Measurements from ENCODE around the gene CSNK2A3.

The CSNK2A3 gene

DNA sequence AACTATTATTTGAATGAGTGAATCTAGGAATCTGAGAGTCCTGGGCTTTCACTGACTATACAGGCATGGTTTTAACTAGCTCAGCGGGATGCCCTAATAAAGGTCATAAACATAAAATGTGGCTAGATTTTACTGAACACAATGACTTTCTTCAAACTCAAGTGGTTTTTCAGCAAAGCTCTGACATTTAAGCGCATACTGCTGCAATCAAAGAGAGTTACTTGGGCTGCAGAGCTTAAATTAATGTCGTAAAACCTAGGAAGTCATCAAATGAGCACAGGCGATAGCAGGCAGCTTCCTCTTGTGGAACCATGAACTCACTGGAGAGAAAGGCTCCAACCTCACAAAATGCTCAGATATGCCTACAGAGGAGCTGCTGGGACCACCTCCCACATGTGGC is 6.7 kb downstream of the CSNK2A3 start:
- no peak overlapping the region for H3K9ac ChIP-seq (ENCODE audit: low read depth, low read length, poor library complexity, severe bottlenecking)
- peaks cover 10% of the 10 kb centered on the region for H3K27me3 ChIP-seq (ENCODE audit: insufficient read depth, low read length, poor library complexity, severe bottlenecking)
- no peaks in the 10 kb centered on the region for H3F3A ChIP-seq (ENCODE audit: low read depth)
- H3K9me2 ChIP-seq (replicated peaks; ENCODE audit: low read depth, low read length), result no peaks in the 10 kb centered on the region
- no peaks in the 10 kb centered on the region for H3K36me3 ChIP-seq (ENCODE audit: insufficient read depth, low read length)
- 0 out of 2 replicates have a peak, but pooled peaks have one; percentile 13 for TF ChIP-seq EZH2phosphoT487 (IDR thresholded peaks at IDR 0.05; ENCODE audit: borderline replicate concordance)
- TF ChIP-seq, protein P1, sequence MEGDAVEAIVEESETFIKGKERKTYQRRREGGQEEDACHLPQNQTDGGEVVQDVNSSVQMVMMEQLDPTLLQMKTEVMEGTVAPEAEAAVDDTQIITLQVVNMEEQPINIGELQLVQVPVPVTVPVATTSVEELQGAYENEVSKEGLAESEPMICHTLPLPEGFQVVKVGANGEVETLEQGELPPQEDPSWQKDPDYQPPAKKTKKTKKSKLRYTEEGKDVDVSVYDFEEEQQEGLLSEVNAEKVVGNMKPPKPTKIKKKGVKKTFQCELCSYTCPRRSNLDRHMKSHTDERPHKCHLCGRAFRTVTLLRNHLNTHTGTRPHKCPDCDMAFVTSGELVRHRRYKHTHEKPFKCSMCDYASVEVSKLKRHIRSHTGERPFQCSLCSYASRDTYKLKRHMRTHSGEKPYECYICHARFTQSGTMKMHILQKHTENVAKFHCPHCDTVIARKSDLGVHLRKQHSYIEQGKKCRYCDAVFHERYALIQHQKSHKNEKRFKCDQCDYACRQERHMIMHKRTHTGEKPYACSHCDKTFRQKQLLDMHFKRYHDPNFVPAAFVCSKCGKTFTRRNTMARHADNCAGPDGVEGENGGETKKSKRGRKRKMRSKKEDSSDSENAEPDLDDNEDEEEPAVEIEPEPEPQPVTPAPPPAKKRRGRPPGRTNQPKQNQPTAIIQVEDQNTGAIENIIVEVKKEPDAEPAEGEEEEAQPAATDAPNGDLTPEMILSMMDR (conservative IDR thresholded peaks at IDR 0.05; ENCODE audit: low read length), result no peak
- no peaks in the 10 kb centered on the region for H4K20me1 ChIP-seq (ENCODE audit: insufficient read depth, low read length, poor library complexity, severe bottlenecking)
- H3K4me3 ChIP-seq (ENCODE audit: low read length, poor library complexity, severe bottlenecking), result no peak overlapping the region
- H3K79me2 ChIP-seq (ENCODE audit: insufficient read depth, low read length), result no peaks in the 10 kb centered on the region
- no peak overlapping the region for H3K4me2 ChIP-seq (ENCODE audit: low read depth, low read length, poor library complexity, severe bottlenecking)
- no peak overlapping the region for H2AFZ ChIP-seq (ENCODE audit: low read length)
- H3K9me3 ChIP-seq (ENCODE audit: insufficient read depth, low read depth, low read length), result no peaks in the 10 kb centered on the region
- H3K4me1 ChIP-seq (ENCODE audit: insufficient read depth, low read length, poor library complexity, severe bottlenecking), result no peaks in the 10 kb centered on the region

GRCh38 chr11:11345099-11345498 is 8.0 kb downstream of the CSNK2A3 start:
- Histone ChIP-seq H3K9ac (ENCODE audit: low read depth, low read length, poor library complexity, severe bottlenecking) (no peak overlapping the region), H3K79me2 (ENCODE audit: insufficient read depth, low read length) (no peaks in the 10 kb centered on the region), H3K9me3 (ENCODE audit: insufficient read depth, low read depth, low read length) (no peaks in the 10 kb centered on the region), H3K4me1 (ENCODE audit: insufficient read depth, low read length, poor library complexity, severe bottlenecking) (no peaks in the 10 kb centered on the region), H3K9me2 (replicated peaks; ENCODE audit: low read depth, low read length) (no peaks in the 10 kb centered on the region), H2AFZ (ENCODE audit: low read length) (no peak overlapping the region), H3K27me3 (ENCODE audit: insufficient read depth, low read length, poor library complexity, severe bottlenecking) (peaks cover 10% of the 10 kb centered on the region), H4K20me1 (ENCODE audit: insufficient read depth, low read length, poor library complexity, severe bottlenecking) (no peaks in the 10 kb centered on the region), H3K4me2 (ENCODE audit: low read depth, low read length, poor library complexity, severe bottlenecking) (no peak overlapping the region), H3F3A (ENCODE audit: low read depth) (no peaks in the 10 kb centered on the region), H3K36me3 (ENCODE audit: insufficient read depth, low read length) (no peaks in the 10 kb centered on the region), H3K4me3 (ENCODE audit: low read length, poor library complexity, severe bottlenecking) (no peak overlapping the region)
- no peak for TF ChIP-seq EZH2phosphoT487 (IDR thresholded peaks at IDR 0.05; ENCODE audit: borderline replicate concordance)
- TF ChIP-seq, protein P1 (conservative IDR thresholded peaks at IDR 0.05; ENCODE audit: low read length), result no peak

- no peak overlapping the region for H3K4me3 ChIP-seq (ENCODE audit: low read length, poor library complexity, severe bottlenecking)
- H3K9ac ChIP-seq (ENCODE audit: low read depth, low read length, poor library complexity, severe bottlenecking), result no peak overlapping the region
- no peaks in the 10 kb centered on the region for H3K36me3 ChIP-seq (ENCODE audit: insufficient read depth, low read length)
- no peak for TF ChIP-seq EZH2phosphoT487 (IDR thresholded peaks at IDR 0.05; ENCODE audit: borderline replicate concordance)
- TF ChIP-seq, protein P1 (conservative IDR thresholded peaks at IDR 0.05; ENCODE audit: low read length), result no peak
- no peaks in the 10 kb centered on the region for H3K79me2 ChIP-seq (ENCODE audit: insufficient read depth, low read length)
- H3K9me2 ChIP-seq (replicated peaks; ENCODE audit: low read depth, low read length), result no peaks in the 10 kb centered on the region
- H3K9me3 ChIP-seq (ENCODE audit: insufficient read depth, low read depth, low read length), result no peaks in the 10 kb centered on the region
- H3F3A ChIP-seq (ENCODE audit: low read depth), result no peaks in the 10 kb centered on the region
- H3K4me1 ChIP-seq (ENCODE audit: insufficient read depth, low read length, poor library complexity, severe bottlenecking), result no peaks in the 10 kb centered on the region
- no peak overlapping the region for H3K4me2 ChIP-seq (ENCODE audit: low read depth, low read length, poor library complexity, severe bottlenecking)
- H4K20me1 ChIP-seq (ENCODE audit: insufficient read depth, low read length, poor library complexity, severe bottlenecking), result no peaks in the 10 kb centered on the region
- H3K27me3 ChIP-seq (ENCODE audit: insufficient read depth, low read length, poor library complexity, severe bottlenecking), result peaks cover 13% of the 10 kb centered on the region
- no peak overlapping the region for H2AFZ ChIP-seq (ENCODE audit: low read length)
Measured at GRCh38 chr11:11344045-11344444, 9.0 kb downstream of the CSNK2A3 start.

All from Loucy (cell line).